ENCODE data around the gene OR2V1.
"Not testable (repeated sequence)": the region's sequence is repeated elsewhere in the genome, so short reads cannot be mapped to it uniquely, and the experiment has no call there.

The OR2V1 gene

GRCh38 chr5:181159286-181160151 is 28.6 kb upstream of the OR2V1 start:
- Histone ChIP-seq H3K27me3 (ENCODE audit: insufficient read depth, low read length) (peaks cover 30% of the 10 kb centered on the region), H2AFZ (ENCODE audit: low read length, unreplicated experiment) (no peak overlapping the region), H3K4me3 (ENCODE audit: low read depth, low read length) (0 out of 2 replicates have a peak overlapping the region, but pooled peaks have one; percentile 65), H3K79me2 (ENCODE audit: control insufficient read depth, insufficient read depth, low read length, unreplicated experiment) (no peaks in the 10 kb centered on the region), H3K4me1 (ENCODE audit: control insufficient read depth, insufficient read depth, low read length, unreplicated experiment) (peaks cover 11% of the 10 kb centered on the region), H3K36me3 (ENCODE audit: insufficient read depth, low read length) (no peaks in the 10 kb centered on the region), H3K27ac (ENCODE audit: low read depth, low read length) (peak overlapping the region; percentile 80)

GRCh38 chr5:181158869-181159268 is 27.9 kb upstream of the OR2V1 start:
- Histone ChIP-seq H3K36me3 (ENCODE audit: insufficient read depth, low read length) (no peaks in the 10 kb centered on the region), H3K79me2 (ENCODE audit: control insufficient read depth, insufficient read depth, low read length, unreplicated experiment) (no peaks in the 10 kb centered on the region), H3K27me3 (ENCODE audit: insufficient read depth, low read length) (peaks cover 33% of the 10 kb centered on the region), H3K4me1 (ENCODE audit: control insufficient read depth, insufficient read depth, low read length, unreplicated experiment) (peaks cover 11% of the 10 kb centered on the region), H3K4me3 (ENCODE audit: low read depth, low read length) (no peak overlapping the region), H3K27ac (ENCODE audit: low read depth, low read length) (no peak overlapping the region), H2AFZ (ENCODE audit: low read length, unreplicated experiment) (no peak overlapping the region)

DNA sequence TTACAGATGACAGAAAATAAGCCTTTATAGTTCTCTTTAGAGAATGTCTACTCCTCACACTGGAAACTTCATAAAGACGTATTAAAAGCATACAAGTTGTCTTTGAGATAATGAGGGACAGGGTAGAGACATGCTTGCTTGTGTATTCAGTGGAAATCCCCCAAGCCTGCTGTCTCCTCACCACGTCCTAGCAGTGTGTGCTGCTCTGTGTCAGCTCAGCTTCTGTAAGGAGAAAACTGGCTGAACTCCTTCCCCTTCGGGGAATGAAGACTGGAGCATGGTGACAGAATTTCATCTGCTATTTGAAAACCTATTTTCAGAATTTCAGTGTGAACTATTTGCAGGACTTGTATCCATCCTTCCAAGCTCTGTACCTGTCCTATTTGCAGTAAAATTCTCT is 25.8 kb upstream of the OR2V1 start:
- no peak overlapping the region for H3K27ac ChIP-seq (ENCODE audit: low read depth, low read length)
- peaks cover 9% of the 10 kb centered on the region for H3K4me1 ChIP-seq (ENCODE audit: control insufficient read depth, insufficient read depth, low read length, unreplicated experiment)
- H2AFZ ChIP-seq (ENCODE audit: low read length, unreplicated experiment): no peak overlapping the region
- H3K4me3 ChIP-seq (ENCODE audit: low read depth, low read length): no peak overlapping the region
- peaks cover 41% of the 10 kb centered on the region for H3K27me3 ChIP-seq (ENCODE audit: insufficient read depth, low read length)
- H3K79me2 ChIP-seq (ENCODE audit: control insufficient read depth, insufficient read depth, low read length, unreplicated experiment): no peaks in the 10 kb centered on the region
- H3K36me3 ChIP-seq (ENCODE audit: insufficient read depth, low read length): no peaks in the 10 kb centered on the region

- Histone ChIP-seq H3K4me1 (ENCODE audit: control insufficient read depth, insufficient read depth, low read length, unreplicated experiment) (no peaks in the 10 kb centered on the region), H3K4me3 (ENCODE audit: low read depth, low read length) (no peak overlapping the region), H3K27me3 (ENCODE audit: insufficient read depth, low read length) (peaks cover 59% of the 10 kb centered on the region), H3K27ac (ENCODE audit: low read depth, low read length) (no peak overlapping the region), H3K36me3 (ENCODE audit: insufficient read depth, low read length) (no peaks in the 10 kb centered on the region), H3K79me2 (ENCODE audit: control insufficient read depth, insufficient read depth, low read length, unreplicated experiment) (no peaks in the 10 kb centered on the region), H2AFZ (ENCODE audit: low read length, unreplicated experiment) (no peak overlapping the region)
These were observed 22.8 kb upstream of the OR2V1 start for GRCh38 chr5:181153814-181154213.

DNA sequence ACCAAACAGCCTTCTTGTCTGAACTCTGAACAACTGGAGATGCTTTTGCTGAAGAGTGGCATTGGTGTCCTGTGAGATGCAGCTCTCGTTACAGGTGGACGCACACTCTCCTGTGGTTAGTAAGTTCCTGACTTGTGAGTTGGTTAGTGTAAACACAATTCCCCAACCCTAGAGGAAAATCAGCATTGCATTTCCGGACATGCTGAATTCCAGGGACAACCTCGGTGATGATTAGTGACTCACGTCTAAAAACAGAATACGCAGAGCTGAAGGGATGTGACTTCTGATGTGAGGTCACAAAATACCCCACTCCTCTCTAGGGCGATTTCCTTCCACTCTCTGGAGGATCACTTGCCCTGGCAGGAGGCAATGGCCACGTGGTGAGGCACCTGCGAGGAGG is 21.4 kb upstream of the OR2V1 start:
- Histone ChIP-seq H3K27me3 (ENCODE audit: insufficient read depth, low read length) (peaks cover 62% of the 10 kb centered on the region), H3K36me3 (ENCODE audit: insufficient read depth, low read length) (no peaks in the 10 kb centered on the region), H2AFZ (ENCODE audit: low read length, unreplicated experiment) (no peak overlapping the region), H3K4me3 (ENCODE audit: low read depth, low read length) (no peak overlapping the region), H3K79me2 (ENCODE audit: control insufficient read depth, insufficient read depth, low read length, unreplicated experiment) (no peaks in the 10 kb centered on the region), H3K4me1 (ENCODE audit: control insufficient read depth, insufficient read depth, low read length, unreplicated experiment) (no peaks in the 10 kb centered on the region), H3K27ac (ENCODE audit: low read depth, low read length) (no peak overlapping the region)

GRCh38 chr5:181151146-181151545 is 20.2 kb upstream of the OR2V1 start:
- peaks cover 60% of the 10 kb centered on the region for H3K27me3 ChIP-seq (ENCODE audit: insufficient read depth, low read length)
- no peaks in the 10 kb centered on the region for H3K36me3 ChIP-seq (ENCODE audit: insufficient read depth, low read length)
- H3K27ac ChIP-seq (ENCODE audit: low read depth, low read length): no peak overlapping the region
- no peaks in the 10 kb centered on the region for H3K79me2 ChIP-seq (ENCODE audit: control insufficient read depth, insufficient read depth, low read length, unreplicated experiment)
- H3K4me3 ChIP-seq (ENCODE audit: low read depth, low read length): no peak overlapping the region
- H3K4me1 ChIP-seq (ENCODE audit: control insufficient read depth, insufficient read depth, low read length, unreplicated experiment): no peaks in the 10 kb centered on the region
- no peak overlapping the region for H2AFZ ChIP-seq (ENCODE audit: low read length, unreplicated experiment)

- H3K27me3 ChIP-seq (ENCODE audit: insufficient read depth, low read length): peaks cover 59% of the 10 kb centered on the region
- no peaks in the 10 kb centered on the region for H3K4me1 ChIP-seq (ENCODE audit: control insufficient read depth, insufficient read depth, low read length, unreplicated experiment)
- H2AFZ ChIP-seq (ENCODE audit: low read length, unreplicated experiment): no peak overlapping the region
- no peaks in the 10 kb centered on the region for H3K36me3 ChIP-seq (ENCODE audit: insufficient read depth, low read length)
- no peak overlapping the region for H3K27ac ChIP-seq (ENCODE audit: low read depth, low read length)
- H3K79me2 ChIP-seq (ENCODE audit: control insufficient read depth, insufficient read depth, low read length, unreplicated experiment): no peaks in the 10 kb centered on the region
- H3K4me3 ChIP-seq (ENCODE audit: low read depth, low read length): no peak overlapping the region
These were observed 19.1 kb upstream of the OR2V1 start for GRCh38 chr5:181149806-181150733.

DNA sequence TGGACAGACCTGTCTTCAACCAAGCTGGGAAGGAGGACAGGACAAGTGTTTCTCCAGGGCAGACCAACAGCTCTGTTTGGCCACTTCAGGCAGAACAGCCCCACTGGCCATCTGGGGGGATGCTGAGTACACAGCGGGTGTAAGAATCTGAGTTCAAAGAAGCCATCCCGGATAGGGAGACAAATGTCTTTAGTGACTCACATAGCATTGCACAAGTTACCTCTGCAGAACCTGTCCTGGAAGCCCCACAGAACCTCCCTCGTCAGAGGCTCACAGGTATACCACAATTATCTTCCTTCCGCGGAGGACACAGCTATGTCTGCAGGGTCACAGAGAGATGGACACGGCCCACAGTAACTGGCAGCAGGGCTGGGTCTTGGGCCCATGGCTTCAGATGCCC is 18.4 kb upstream of the OR2V1 start:
- H3K4me1 ChIP-seq (ENCODE audit: control insufficient read depth, insufficient read depth, low read length, unreplicated experiment): no peaks in the 10 kb centered on the region
- no peak overlapping the region for H3K27ac ChIP-seq (ENCODE audit: low read depth, low read length)
- H2AFZ ChIP-seq (ENCODE audit: low read length, unreplicated experiment): no peak overlapping the region
- H3K36me3 ChIP-seq (ENCODE audit: insufficient read depth, low read length): no peaks in the 10 kb centered on the region
- peaks cover 66% of the 10 kb centered on the region for H3K27me3 ChIP-seq (ENCODE audit: insufficient read depth, low read length)
- no peaks in the 10 kb centered on the region for H3K79me2 ChIP-seq (ENCODE audit: control insufficient read depth, insufficient read depth, low read length, unreplicated experiment)
- no peak overlapping the region for H3K4me3 ChIP-seq (ENCODE audit: low read depth, low read length)

DNA sequence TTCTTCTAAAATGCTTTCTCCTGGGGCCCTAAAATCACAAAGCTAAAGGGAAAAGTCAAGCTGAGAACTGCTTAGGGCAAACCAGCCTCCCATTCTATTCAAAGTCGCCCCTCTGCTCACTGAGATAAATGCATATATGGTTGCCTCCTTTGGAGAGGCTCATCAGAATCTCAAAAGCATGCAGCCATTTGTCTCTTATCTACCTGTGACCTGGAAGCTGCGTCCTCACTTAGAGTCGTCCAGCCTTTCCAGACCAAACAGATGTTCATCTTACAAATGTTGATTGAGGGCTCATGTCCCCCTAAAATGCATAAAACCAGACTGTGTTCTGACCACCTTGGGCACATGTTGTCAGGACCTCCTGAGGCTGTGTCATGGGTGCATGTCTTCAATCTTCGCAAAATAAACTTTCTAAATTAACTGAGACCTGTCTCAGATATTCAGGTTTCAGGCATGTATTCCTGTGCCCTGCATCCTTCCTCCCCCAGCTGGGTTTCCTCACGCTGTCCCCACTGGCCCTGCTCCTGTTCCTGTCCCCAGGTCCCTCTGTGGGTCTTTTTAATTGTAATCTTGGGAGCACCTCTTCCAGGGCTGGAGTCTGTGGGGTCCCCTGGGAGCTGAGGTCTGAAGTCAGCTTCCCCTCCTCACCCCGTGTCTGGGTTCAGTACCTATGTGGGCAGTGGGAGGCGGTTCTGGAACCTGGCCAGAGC is 16.1 kb upstream of the OR2V1 start, which contains the start of gene OR2V2:
Gene OR2V2, plus strand, starts transcription at position 660 of the 710 bp plus-strand sequence. CDS start 7,357 bp downstream, outside the sequence.
- H3K4me3 ChIP-seq (ENCODE audit: low read depth, low read length); H3K27ac ChIP-seq (ENCODE audit: low read depth, low read length); H3K36me3 ChIP-seq (ENCODE audit: insufficient read depth, low read length); H3K79me2 ChIP-seq (ENCODE audit: control insufficient read depth, insufficient read depth, low read length, unreplicated experiment); H3K4me1 ChIP-seq (ENCODE audit: control insufficient read depth, insufficient read depth, low read length, unreplicated experiment); H2AFZ ChIP-seq (ENCODE audit: low read length, unreplicated experiment): not testable (repeated sequence)
- peaks cover 77% of the 10 kb centered on the region for H3K27me3 ChIP-seq (ENCODE audit: insufficient read depth, low read length)

- H3K27me3 ChIP-seq (ENCODE audit: insufficient read depth, low read length): peaks cover 88% of the 10 kb centered on the region
- H3K4me3 ChIP-seq (ENCODE audit: low read depth, low read length): no peak overlapping the region
- H2AFZ ChIP-seq (ENCODE audit: low read length, unreplicated experiment): no peak overlapping the region
- H3K4me1 ChIP-seq (ENCODE audit: control insufficient read depth, insufficient read depth, low read length, unreplicated experiment): no peaks in the 10 kb centered on the region
- H3K36me3 ChIP-seq (ENCODE audit: insufficient read depth, low read length): no peaks in the 10 kb centered on the region
- H3K79me2 ChIP-seq (ENCODE audit: control insufficient read depth, insufficient read depth, low read length, unreplicated experiment): no peaks in the 10 kb centered on the region
- no peak overlapping the region for H3K27ac ChIP-seq (ENCODE audit: low read depth, low read length)
These were observed 14.2 kb upstream of the OR2V1 start for GRCh38 chr5:181145133-181145532.
